Measurements from ENCODE around the gene SPAG6.

DNA sequence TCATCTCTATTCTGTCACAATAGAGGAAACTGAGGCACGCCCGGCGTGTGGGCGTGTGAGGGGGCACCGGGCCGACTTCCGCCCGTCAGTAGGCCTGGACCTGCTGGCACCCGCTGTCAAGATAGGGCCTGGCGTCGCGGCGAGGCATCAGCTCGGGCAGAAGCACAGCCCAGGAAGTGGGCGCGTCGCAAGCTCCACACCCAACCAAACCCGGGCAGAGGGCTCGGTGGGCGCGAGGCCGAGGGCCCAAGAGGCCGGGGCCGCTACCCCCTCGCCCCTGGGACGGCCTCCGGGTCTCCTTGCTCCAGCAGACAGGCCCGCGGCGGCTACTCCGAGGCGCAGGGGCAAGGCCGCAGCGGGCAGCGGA is 91.2 kb downstream of the SPAG6 start:
- no peak for TF ChIP-seq POLR2A (IDR thresholded peaks at IDR 0.05; ENCODE audit: extremely low read depth, insufficient read length)
- TF ChIP-seq, protein P1, sequence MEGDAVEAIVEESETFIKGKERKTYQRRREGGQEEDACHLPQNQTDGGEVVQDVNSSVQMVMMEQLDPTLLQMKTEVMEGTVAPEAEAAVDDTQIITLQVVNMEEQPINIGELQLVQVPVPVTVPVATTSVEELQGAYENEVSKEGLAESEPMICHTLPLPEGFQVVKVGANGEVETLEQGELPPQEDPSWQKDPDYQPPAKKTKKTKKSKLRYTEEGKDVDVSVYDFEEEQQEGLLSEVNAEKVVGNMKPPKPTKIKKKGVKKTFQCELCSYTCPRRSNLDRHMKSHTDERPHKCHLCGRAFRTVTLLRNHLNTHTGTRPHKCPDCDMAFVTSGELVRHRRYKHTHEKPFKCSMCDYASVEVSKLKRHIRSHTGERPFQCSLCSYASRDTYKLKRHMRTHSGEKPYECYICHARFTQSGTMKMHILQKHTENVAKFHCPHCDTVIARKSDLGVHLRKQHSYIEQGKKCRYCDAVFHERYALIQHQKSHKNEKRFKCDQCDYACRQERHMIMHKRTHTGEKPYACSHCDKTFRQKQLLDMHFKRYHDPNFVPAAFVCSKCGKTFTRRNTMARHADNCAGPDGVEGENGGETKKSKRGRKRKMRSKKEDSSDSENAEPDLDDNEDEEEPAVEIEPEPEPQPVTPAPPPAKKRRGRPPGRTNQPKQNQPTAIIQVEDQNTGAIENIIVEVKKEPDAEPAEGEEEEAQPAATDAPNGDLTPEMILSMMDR (IDR thresholded peaks at IDR 0.05; ENCODE audit: low read depth, low read length) = no peak
